Urinary bladder (tissue), 4 donors: Measurements from ENCODE around the gene CLPSL2. TPM values are rescaled to one million over a fixed set of nuclear protein-coding genes. Genes with fewer than 3 reads are reported as not detected.
"Not testable (repeated sequence)": the region's sequence is repeated elsewhere in the genome, so short reads cannot be mapped to it uniquely, and the experiment has no call there.

ENCODE experiments used
- DNase-seq: peaks from one replicate; pipeline ENCODE4 v3.0.0-alpha.2; 2015; ENCODE audit errors: extremely low spot score
- H3K27ac ChIP-seq: one replicate; pipeline ENCODE4 v1.5.1; 2013; ENCODE audit warnings: low read depth, mild to moderate bottlenecking, moderate library complexity
- H3K36me3 ChIP-seq: one replicate; pipeline ENCODE4 v1.6.1; 2013; ENCODE audit warnings: mild to moderate bottlenecking, moderate library complexity; ENCODE audit not compliant: insufficient read depth
- H3K4me1 ChIP-seq: one replicate; pipeline ENCODE4 v1.6.1; 2013; ENCODE audit warnings: mild to moderate bottlenecking, moderate library complexity; ENCODE audit not compliant: insufficient read depth
- H3K4me3 ChIP-seq: one replicate; pipeline ENCODE4 v1.5.1; 2013; ENCODE audit warnings: low read depth, low read length
- WGBS: extraction: QIAGEN DNeasy Blood & Tissue Kit; methylation state at CpG from one replicate; pipeline ENCODE4 v1.1.7; 2013; 5-methylcytosine and 5-hydroxymethylcytosine counted together
- polyA plus RNA-seq: library from polyadenylated mRNA; stranded (reverse); fragments of 200-250 nt; gene quantifications from one replicate; pipeline ENCODE4 v1.2.3, GENCODE V29; 2013
- total RNA-seq: library from RNA; depleted of rRNA; stranded (reverse); fragments of >200 nt; gene quantifications from one replicate; pipeline ENCODE4 v1.2.3, GENCODE V29; 2014
- donor health status: healthy with polysubstance abuse.
- donor health status: healthy.

The CLPSL2 gene
- not detected for total RNA-seq
- polyA plus RNA-seq = not detected

- no peak for DNase-seq
- Histone ChIP-seq H3K4me3 (peak within 1 kb of the TSS; percentile 46), H3K27ac (no peak within 1 kb of the TSS), H3K4me1 (peaks cover 2% of the 10 kb centered on the region), H3K36me3 (no peaks in the 10 kb centered on the region)
- WGBS = 2% methylated on average over 56 of the region's 56 CpGs
These were observed at the start of gene CLPSL2 for GRCh38 chr6:35776364-35777215. Gene CLPSL2 (plus strand): TSS chr6:35776598. CDS start chr6:35776619, 21 bp downstream.

- H3K4me1 ChIP-seq = peaks cover 4% of the 10 kb centered on the region
- WGBS = 5% methylated on average over 29 of the region's 29 CpGs
These were observed 49.0 kb upstream of the CLPSL2 start for GRCh38 chr6:35727231-35727934.

GRCh38 chr6:35727935-35728682 is 48.3 kb upstream of the CLPSL2 start:
- H3K27ac ChIP-seq = peak overlapping the region; percentile 99
- DNase-seq = peak; percentile 78
- WGBS = 2% methylated on average over 57 of the region's 57 CpGs
- H3K4me1 ChIP-seq = peaks cover 4% of the 10 kb centered on the region
- no peaks in the 10 kb centered on the region for H3K36me3 ChIP-seq
- H3K4me3 ChIP-seq = peak overlapping the region; percentile 29

More at GRCh38 chr6:35727231-35727934, 49.0 kb upstream of the CLPSL2 start:
- Histone ChIP-seq H3K27ac (peak overlapping the region; percentile 99), H3K36me3 (no peaks in the 10 kb centered on the region), H3K4me3 (peak overlapping the region; percentile 29)
- peak; percentile 73 for DNase-seq

GRCh38 chr6:35728683-35729678 is 47.4 kb upstream of the CLPSL2 start:
- no peaks in the 10 kb centered on the region for H3K36me3 ChIP-seq
- peak overlapping the region; percentile 96 for H3K27ac ChIP-seq
- H3K4me3 ChIP-seq = no peak overlapping the region
- whole genome bisulfite sequencing = 76% methylated on average over 12 of the region's 12 CpGs
- no peak for DNase-seq
- peaks cover 4% of the 10 kb centered on the region for H3K4me1 ChIP-seq

GRCh38 chr6:35729722-35730121 is 46.7 kb upstream of the CLPSL2 start:
- H3K27ac ChIP-seq = peak overlapping the region; percentile 96
- H3K4me3 ChIP-seq = no peak overlapping the region
- H3K36me3 ChIP-seq = no peaks in the 10 kb centered on the region
- no peak for DNase-seq
- peaks cover 4% of the 10 kb centered on the region for H3K4me1 ChIP-seq
- 58% methylated on average over 2 of the region's 2 CpGs for WGBS

- H3K36me3 ChIP-seq = no peaks in the 10 kb centered on the region
- DNase-seq = no peak
- peaks cover 4% of the 10 kb centered on the region for H3K4me1 ChIP-seq
- peak overlapping the region; percentile 69 for H3K27ac ChIP-seq
- no peak overlapping the region for H3K4me3 ChIP-seq
- WGBS = 10% methylated on average over 15 of the region's 15 CpGs
These were observed 45.5 kb upstream of the CLPSL2 start for GRCh38 chr6:35730745-35731413.

GRCh38 chr6:35731414-35731735 is 45.0 kb upstream of the CLPSL2 start:
- peak overlapping the region; percentile 43 for H3K4me3 ChIP-seq
- no peaks in the 10 kb centered on the region for H3K36me3 ChIP-seq
- WGBS = under 1% methylated on average over 23 of the region's 23 CpGs
- H3K4me1 ChIP-seq = peaks cover 2% of the 10 kb centered on the region
- peak; percentile 78 for DNase-seq
- peak overlapping the region; percentile 98 for H3K27ac ChIP-seq

- H3K36me3 ChIP-seq = no peaks in the 10 kb centered on the region
- under 1% methylated on average over 61 of the region's 61 CpGs for WGBS
- peaks cover 2% of the 10 kb centered on the region for H3K4me1 ChIP-seq
- peak; percentile 84 for DNase-seq
- peak overlapping the region; percentile 43 for H3K4me3 ChIP-seq
- H3K27ac ChIP-seq = peak overlapping the region; percentile 98
These were observed 44.5 kb upstream of the CLPSL2 start for GRCh38 chr6:35731736-35732532.

- no peaks in the 10 kb centered on the region for H3K36me3 ChIP-seq
- H3K4me1 ChIP-seq = peaks cover 2% of the 10 kb centered on the region
- no peak overlapping the region for H3K4me3 ChIP-seq
- no peak for DNase-seq
- 93% methylated on average over 8 of the region's 8 CpGs for WGBS
- no peak overlapping the region for H3K27ac ChIP-seq
These were observed 42.8 kb upstream of the CLPSL2 start for GRCh38 chr6:35733633-35734032.

GRCh38 chr6:35734319-35734718 is 42.1 kb upstream of the CLPSL2 start:
- not testable (repeated sequence) for H3K4me3 ChIP-seq, H3K36me3 ChIP-seq, H3K4me1 ChIP-seq, H3K27ac ChIP-seq, DNase-seq
- 96% methylated on average over 12 of the region's 12 CpGs for WGBS

GRCh38 chr6:35735452-35735851 is 40.9 kb upstream of the CLPSL2 start:
- Histone ChIP-seq H3K36me3 (no peaks in the 10 kb centered on the region), H3K4me1 (no peaks in the 10 kb centered on the region), H3K4me3 (no peak overlapping the region), H3K27ac (no peak overlapping the region)
- DNase-seq = no peak
- WGBS = 85% methylated on average over 3 of the region's 3 CpGs
